Heart right ventricle (tissue), 16 donors: ENCODE measurements around the gene KCNQ1. TPM values are rescaled to one million over a fixed set of nuclear protein-coding genes. Genes with fewer than 3 reads are reported as not detected.

Experiments
- ATAC-seq, 8 donors: fragments of 200-7000 bp; cut with Tn5 transposase; one replicate each; pipeline ENCODE4 v1.9.1; 2020; ENCODE audit warnings: mild to moderate bottlenecking in 8 of 8, moderate library complexity in 8 of 8, moderate number of reproducible peaks in 1 of 8
- DNase-seq, 2 donors: peaks; one replicate each; pipeline ENCODE4 v3.0.0-alpha.2; 2020
- H3K27ac ChIP-seq, 10 donors: fragments of 200-600 bp; sonication (generic) in 2 of 10; one replicate each; pipeline versions ENCODE4 v1.5.0 to v1.8.0; 2020 to 2022; ENCODE audit warnings: mild to moderate bottlenecking in 3 of 10
- H3K27me3 ChIP-seq, 7 donors: fragments of 200-600 bp; one replicate each; pipeline ENCODE4 v1.8.0; 2021 to 2022; ENCODE audit warnings: mild to moderate bottlenecking in 2 of 7
- H3K36me3 ChIP-seq, 9 donors: fragments of 200-600 bp; sonication (generic) in 1 of 9; one replicate each; pipeline versions ENCODE4 v1.5.0 to v1.8.0; 2020 to 2022; ENCODE audit warnings: mild to moderate bottlenecking in 2 of 9
- H3K4me1 ChIP-seq, 9 donors: fragments of 200-600 bp; sonication (generic) in 1 of 9; one replicate each; pipeline versions ENCODE4 v1.5.0 to v1.8.0; 2020 to 2022; ENCODE audit warnings: mild to moderate bottlenecking in 4 of 9
- H3K4me3 ChIP-seq, 10 donors: fragments of 200-600 bp; sonication (generic) in 2 of 10; one replicate each; pipeline versions ENCODE4 v1.5.0 to v1.8.0; 2020 to 2022; ENCODE audit warnings: mild to moderate bottlenecking in 7 of 10, moderate library complexity in 2 of 10
- H3K9me3 ChIP-seq, 11 donors: fragments of 200-600 bp in 10 of 11; sonication (generic) in 2 of 11; one replicate each; pipeline versions ENCODE4 v1.5.0 to v1.8.0; 2013 to 2022; ENCODE audit warnings: mild to moderate bottlenecking in 2 of 11, control low read depth in 1 of 11, moderate library complexity in 1 of 11
- WGBS, 2 donors: extraction: QIAGEN DNeasy Blood & Tissue Kit; methylation state at CpG; one replicate each; pipeline ENCODE4 v1.1.7; 2013; ENCODE audit warnings: inconsistent platforms in 1 of 2; 5-methylcytosine and 5-hydroxymethylcytosine counted together
- intact Hi-C, 10 donors: fragments of 100-400 bp; cut with DNase I; formaldehyde crosslinking; loops; one replicate each; pipeline versions ENCODE4 v1.11.1 to v1.14.2; 2022
- polyA plus RNA-seq, 2 donors: library from polyadenylated mRNA; stranded (reverse); fragments of 200-250 nt; gene quantifications; one replicate each; pipeline ENCODE4 v1.2.3, GENCODE V29; 2013
- total RNA-seq, 10 donors: library from RNA; stranded (reverse); fragmentation: NEBNext Ultra II Directional in 3 of 10; extraction: Animal tissue kit (Norgen Biotek cat#: 25700) in 3 of 10; gene quantifications; one replicate each; pipeline versions ENCODE4 v1.2.1 to v1.2.4, GENCODE V29; 2021 to 2023
- TF ChIP-seq, protein P1 (sequence below), 9 donors: fragments of 200-600 bp; sonication (generic) in 2 of 9; IDR thresholded peaks; one replicate each; pipeline versions ENCODE4 v1.5.0 to v1.8.0; 2021 to 2022; ENCODE audit warnings: antibody characterized with exemption in 9 of 9, mild to moderate bottlenecking in 5 of 9, moderate library complexity in 1 of 9
- donor health status: Arrhythmogenic right ventricular cardiomyopathy.
- donor health status: ischemic (EF 13 %, LVEDD 7.1; RV severe dilation, severe dysfunction).
- donor health status: healthy with polysubstance abuse.
- donor health status: DM: no; HTN: yes; CAD: no.
- donor health status: DM: no; HTN: no; CAD: no.
- donor health status: ischemic (EF 25% LVEDD 6.9; RV normal size, moderate dysfunction).
- donor health status: ischemic (EF 25% LVEDD 5.7; RV mildly dilated, moderate dysfunction).
- donor health status: healthy.
- donor health status: DM: yes; HTN: yes; CAD: no.
- donor health status: Ischemic cardiomyopathy.
- donor health status: ischemic (EF 35%, LVEDD 5.7; RV mildly dilated, moderate dysfunction).
- donor health status: nonischemic (EF 11% LVEDD 7.7; RV severe dilation, severe dysfunction).
- donor health status: DM: yes; HTN: yes; CAD: no.
- donor health status: PGD.
- donor health status: ischemic (EF 29% LVEDD 5.4; RV normal size, mild dysfunction).
- donor health status: nonischemic (EF 23%, LVEDD 6.1; RV moderate dilation, normal function).

Gene KCNQ1
- total and polyA plus RNA-seq, 12 donors, result 19.9 to 48.2 (median 33.7) TPM

DNA sequence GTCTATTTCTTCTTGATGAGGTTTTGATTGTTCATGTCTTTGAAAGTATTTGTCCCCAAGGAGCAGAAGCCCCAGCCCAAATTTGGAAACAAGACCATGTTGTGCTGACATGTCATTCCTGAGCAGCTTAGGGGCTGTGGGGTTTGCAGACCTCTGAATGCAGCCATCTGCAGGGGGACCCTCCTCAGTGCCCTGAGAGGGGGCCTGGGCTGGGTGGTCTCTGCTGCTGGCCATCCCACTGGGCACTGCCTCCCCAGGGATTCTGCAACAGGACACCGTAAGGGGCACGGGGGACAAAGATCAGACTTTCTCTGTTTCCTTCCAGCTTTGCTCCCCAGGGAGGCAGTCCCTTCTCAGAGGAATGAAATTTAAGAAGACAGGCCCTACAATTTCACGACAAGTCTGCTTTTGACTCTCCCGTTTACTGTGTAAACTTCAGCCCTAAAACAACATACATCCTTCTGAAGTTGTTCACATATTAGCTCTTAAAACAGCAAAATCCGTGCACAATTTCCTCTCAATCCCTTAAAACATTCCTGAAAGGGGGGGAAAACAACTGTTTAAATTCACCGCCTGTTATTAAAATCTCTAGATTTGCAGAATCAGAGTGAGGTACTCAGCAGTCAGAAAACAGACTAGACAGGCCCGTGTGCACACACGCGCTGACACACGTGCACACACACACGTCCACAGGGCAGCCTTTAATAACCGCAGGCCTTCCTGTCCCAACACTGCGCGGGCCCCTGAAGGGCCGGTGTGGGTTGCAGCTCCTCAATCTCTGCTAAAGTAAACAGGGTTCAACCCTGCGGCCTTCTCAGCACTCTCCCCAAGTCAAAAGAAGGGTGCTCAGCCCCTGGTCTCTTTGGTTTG, 109.8 kb downstream of the KCNQ1 start:
- Histone ChIP-seq H3K9me3 (peaks cover 0 to 7% (median 0%) of the 10 kb centered on the region in 11 donors), H3K27ac (no peak overlapping the region), H3K4me3 (no peak overlapping the region), H3K27me3 (no peaks in the 10 kb centered on the region), H3K4me1 (peaks cover 0 to 23% (median 6%) of the 10 kb centered on the region in 9 donors), H3K36me3 (no peaks in the 10 kb centered on the region)
- no peak for DNase-seq
- no peak for ATAC-seq
- intact Hi-C loops, result loop anchor here in 1 of 10 donors (10.0 kb wide), 1 partner anchor 230 kb away; no protein-coding TSS in a partner anchor
- TF ChIP-seq, protein P1, sequence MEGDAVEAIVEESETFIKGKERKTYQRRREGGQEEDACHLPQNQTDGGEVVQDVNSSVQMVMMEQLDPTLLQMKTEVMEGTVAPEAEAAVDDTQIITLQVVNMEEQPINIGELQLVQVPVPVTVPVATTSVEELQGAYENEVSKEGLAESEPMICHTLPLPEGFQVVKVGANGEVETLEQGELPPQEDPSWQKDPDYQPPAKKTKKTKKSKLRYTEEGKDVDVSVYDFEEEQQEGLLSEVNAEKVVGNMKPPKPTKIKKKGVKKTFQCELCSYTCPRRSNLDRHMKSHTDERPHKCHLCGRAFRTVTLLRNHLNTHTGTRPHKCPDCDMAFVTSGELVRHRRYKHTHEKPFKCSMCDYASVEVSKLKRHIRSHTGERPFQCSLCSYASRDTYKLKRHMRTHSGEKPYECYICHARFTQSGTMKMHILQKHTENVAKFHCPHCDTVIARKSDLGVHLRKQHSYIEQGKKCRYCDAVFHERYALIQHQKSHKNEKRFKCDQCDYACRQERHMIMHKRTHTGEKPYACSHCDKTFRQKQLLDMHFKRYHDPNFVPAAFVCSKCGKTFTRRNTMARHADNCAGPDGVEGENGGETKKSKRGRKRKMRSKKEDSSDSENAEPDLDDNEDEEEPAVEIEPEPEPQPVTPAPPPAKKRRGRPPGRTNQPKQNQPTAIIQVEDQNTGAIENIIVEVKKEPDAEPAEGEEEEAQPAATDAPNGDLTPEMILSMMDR (IDR thresholded peaks at IDR 0.05), result no peak
- WGBS, 2 donors, result 80 to 82% methylated on average over 16 of the region's 16 CpGs

DNA sequence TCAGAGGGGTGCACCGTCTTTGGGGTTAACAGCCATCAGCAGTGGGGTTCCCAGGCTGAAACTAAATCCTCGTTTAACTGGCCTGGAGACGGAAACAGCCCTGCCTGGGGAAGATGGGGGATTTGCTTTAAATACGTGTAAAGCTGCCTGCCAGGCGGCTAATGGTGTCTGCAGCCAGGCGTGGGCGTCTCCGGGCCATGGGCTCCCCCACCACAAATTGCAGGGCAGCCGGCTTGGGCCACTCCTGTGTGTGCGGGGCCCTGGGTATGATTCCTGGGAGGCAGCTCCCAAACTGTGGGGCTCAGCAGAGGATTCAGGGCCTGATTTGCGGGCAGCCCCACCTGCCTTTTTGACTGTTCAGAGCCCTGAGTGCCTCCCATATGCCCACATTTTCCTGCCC, 110.5 kb downstream of the KCNQ1 start:
- Histone ChIP-seq H3K27me3 (no peaks in the 10 kb centered on the region), H3K4me1 (peaks cover 0 to 18% (median 2%) of the 10 kb centered on the region in 9 donors), H3K27ac (no peak overlapping the region), H3K4me3 (no peak overlapping the region), H3K36me3 (no peaks in the 10 kb centered on the region), H3K9me3 (peaks cover 0 to 7% (median 0%) of the 10 kb centered on the region in 11 donors)
- DNase-seq (peak in 1 of 2 donors; percentile 7), ATAC-seq (no peak)
- TF ChIP-seq, protein P1 (IDR thresholded peaks at IDR 0.05), result no peak
- intact Hi-C loops, result loop anchor here in 1 of 10 donors (10.0 kb wide), 1 partner anchor 229 kb away; no protein-coding TSS in a partner anchor
- 95 to 96% methylated on average over 11 of the region's 11 CpGs for WGBS, 2 donors

DNA sequence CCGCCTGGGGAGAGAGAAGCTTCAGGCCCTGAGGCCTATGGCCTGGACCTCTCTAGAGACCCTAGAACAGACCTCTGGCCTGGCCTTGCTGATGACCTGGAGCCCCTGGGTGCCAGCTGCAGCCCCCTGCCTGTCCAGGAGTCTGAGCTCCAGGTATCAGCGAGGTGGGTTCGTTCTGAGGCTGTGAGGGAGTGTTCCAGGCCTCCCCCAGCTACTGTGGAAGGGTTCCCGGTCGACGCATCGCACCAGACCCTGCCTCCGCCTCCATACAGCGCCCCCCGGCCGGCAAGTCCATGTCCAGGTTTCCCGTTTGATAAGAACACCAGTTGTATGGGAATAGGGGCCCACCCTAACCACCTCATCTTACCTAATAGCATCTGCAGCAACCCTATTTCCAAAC, 111.1 kb downstream of the KCNQ1 start:
- WGBS, 2 donors, result 95 to 96% methylated on average over 12 of the region's 12 CpGs
- no peak overlapping the region for H3K4me3 ChIP-seq
- H3K4me1 ChIP-seq, result peaks cover 0 to 14% (median 0%) of the 10 kb centered on the region in 9 donors
- intact Hi-C loops, result loop anchor here in 1 of 10 donors (10.0 kb wide), 1 partner anchor 229 kb away; no protein-coding TSS in a partner anchor
- H3K27ac ChIP-seq, result no peak overlapping the region
- ATAC-seq (no peak), DNase-seq (peak in 1 of 2 donors; percentile 2)
- TF ChIP-seq, protein P1 (IDR thresholded peaks at IDR 0.05), result no peak
- no peaks in the 10 kb centered on the region for H3K36me3 ChIP-seq
- peaks cover 0 to 7% (median 0%) of the 10 kb centered on the region in 11 donors for H3K9me3 ChIP-seq
- no peaks in the 10 kb centered on the region for H3K27me3 ChIP-seq

DNA sequence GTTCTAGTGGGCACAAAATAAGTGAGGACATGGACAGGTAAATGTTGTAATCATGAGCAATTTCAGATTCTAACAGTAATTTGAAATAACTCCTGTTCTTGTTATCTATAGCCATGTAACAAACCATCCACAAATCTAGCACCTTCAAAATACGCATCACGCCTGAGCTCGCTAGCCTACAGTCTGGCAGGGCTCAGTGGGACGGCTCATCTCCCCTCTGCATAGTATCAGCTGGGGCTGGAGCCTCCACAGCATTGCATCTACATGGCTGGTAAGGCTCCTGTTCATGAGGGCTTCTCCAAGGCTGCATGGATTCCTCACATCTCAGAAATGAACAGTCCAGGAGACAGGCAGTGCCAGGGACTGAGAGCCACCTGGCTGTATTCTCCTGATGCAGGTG, 112.6 kb downstream of the KCNQ1 start:
- no peaks in the 10 kb centered on the region for H3K36me3 ChIP-seq
- intact Hi-C loops, result loop anchor here in 1 of 10 donors (10.0 kb wide), 1 partner anchor 227 kb away; no protein-coding TSS in a partner anchor
- H3K4me1 ChIP-seq, result peaks cover 0 to 18% (median 0%) of the 10 kb centered on the region in 9 donors
- TF ChIP-seq, protein P1 (IDR thresholded peaks at IDR 0.05), result no peak
- 99% methylated on average over 4 of the region's 4 CpGs for WGBS, 2 donors
- H3K27ac ChIP-seq, result no peak overlapping the region
- DNase-seq, result no peak
- peaks cover 0 to 7% (median 0%) of the 10 kb centered on the region in 11 donors for H3K9me3 ChIP-seq
- no peaks in the 10 kb centered on the region for H3K27me3 ChIP-seq
- no peak overlapping the region for H3K4me3 ChIP-seq
- no peak for ATAC-seq
